GM23338 (cell line): ENCODE measurements around the gene MTCL1. TPM values are rescaled to one million over a fixed set of nuclear protein-coding genes. Genes with fewer than 3 reads are reported as not detected.

ENCODE experiments used
- ATAC-seq: fragments of 200-7000 bp; cut with Tn5 transposase; 3 replicates; pipeline ENCODE4 v1.9.1; 2020
- DNase-seq: peaks from one replicate; pipeline ENCODE4 v3.0.0-alpha.2; 2015; ENCODE audit warnings: low spot score
- H2AFZ ChIP-seq: fragments of 200-600 bp; sonication (generic); 2 replicates; pipeline ENCODE4 v1.8.0; 2016; ENCODE audit warnings: antibody characterized with exemption, mild to moderate bottlenecking, moderate library complexity
- H3F3A ChIP-seq: fragments of 200-600 bp; sonication (generic); replicated peaks from 2 replicates; pipeline ENCODE4 v1.8.0; 2017; ENCODE audit warnings: antibody characterized with exemption, mixed run types, low read depth
- H3K27ac ChIP-seq: fragments of 200-600 bp; sonication (generic); 2 replicates; pipeline ENCODE4 v1.6.1; 2016; ENCODE audit warnings: low read depth
- H3K27me3 ChIP-seq: fragments of 200-600 bp; sonication (generic); 2 replicates; pipeline ENCODE4 v1.8.0; 2016; ENCODE audit warnings: mild to moderate bottlenecking, mixed run types, moderate library complexity; ENCODE audit not compliant: insufficient read depth
- H3K36me3 ChIP-seq: fragments of 200-600 bp; sonication (generic); 2 replicates; pipeline ENCODE4 v1.8.0; 2016; ENCODE audit warnings: mild to moderate bottlenecking; ENCODE audit not compliant: insufficient read depth
- H3K4me1 ChIP-seq: fragments of 200-600 bp; sonication (generic); 2 replicates; pipeline ENCODE4 v1.8.0; 2016; ENCODE audit warnings: mild to moderate bottlenecking, moderate library complexity; ENCODE audit not compliant: insufficient read depth
- H3K4me2 ChIP-seq: fragments of 200-600 bp; sonication (generic); 2 replicates; pipeline ENCODE4 v1.7.1; 2017; ENCODE audit warnings: mixed run types
- H3K4me3 ChIP-seq: fragments of 200-600 bp; sonication (generic); 2 replicates; pipeline ENCODE4 v1.6.1; 2016; ENCODE audit warnings: mixed run types
- H3K79me2 ChIP-seq: fragments of 200-600 bp; sonication (generic); replicated peaks from 2 replicates; pipeline ENCODE4 v1.8.0; 2017; ENCODE audit warnings: mild to moderate bottlenecking; ENCODE audit not compliant: insufficient read depth
- H3K9me2 ChIP-seq: fragments of 200-600 bp; sonication (generic); 2 replicates; pipeline ENCODE4 v1.8.0; 2017; ENCODE audit not compliant: insufficient read depth
- H4K20me1 ChIP-seq: fragments of 200-600 bp; sonication (generic); replicated peaks from 2 replicates; pipeline ENCODE4 v1.8.0; 2017; ENCODE audit warnings: mild to moderate bottlenecking; ENCODE audit not compliant: insufficient read depth
- H3K27ac Mint-ChIP-seq: 2 replicates; pipeline ENCODE4 v1.8.0; 2020; ENCODE audit warnings: inconsistent platforms, mild to moderate bottlenecking, moderate library complexity, mixed read lengths
- H3K27me3 Mint-ChIP-seq: 3 replicates; pipeline ENCODE4 v1.8.0; 2022; ENCODE audit warnings: low read depth, mild to moderate bottlenecking, moderate library complexity, mixed read lengths, inconsistent platforms; ENCODE audit not compliant: insufficient read depth, poor library complexity
- H3K36me3 Mint-ChIP-seq: 3 replicates; pipeline ENCODE4 v1.8.0; 2021; ENCODE audit warnings: low read depth, mild to moderate bottlenecking, inconsistent platforms, moderate library complexity, mixed read lengths
- H3K4me1 Mint-ChIP-seq: 3 replicates; pipeline ENCODE4 v1.8.0; 2020; ENCODE audit warnings: mild to moderate bottlenecking, inconsistent platforms, mixed read lengths
- H3K4me3 Mint-ChIP-seq: 3 replicates; pipeline ENCODE4 v1.8.0; 2021; ENCODE audit warnings: moderate library complexity, mild to moderate bottlenecking, inconsistent platforms, mixed read lengths
- H3K9me3 Mint-ChIP-seq: 3 replicates; pipeline ENCODE4 v1.8.0; 2020; ENCODE audit warnings: moderate library complexity, mild to moderate bottlenecking, inconsistent platforms, mixed read lengths
- CREB1 ChIP-seq: fragments of 250-450 bp; sonication (Bioruptor Pico); IDR thresholded peaks from 2 replicates; pipeline ENCODE4 v1.5.0; 2020; ENCODE audit warnings: low read depth, mild to moderate bottlenecking, moderate library complexity
- EZH2 ChIP-seq: fragments of 200-600 bp; sonication (generic); IDR thresholded peaks from one replicate; pipeline ENCODE4 v1.8.0; 2017; ENCODE audit warnings: antibody characterized with exemption, mild to moderate bottlenecking, low read depth; ENCODE audit not compliant: unreplicated experiment
- EZH2phosphoT487 ChIP-seq: fragments of 200-600 bp; sonication (generic); IDR thresholded peaks from one replicate; pipeline ENCODE4 v1.8.1; 2018; ENCODE audit warnings: antibody characterized with exemption; ENCODE audit not compliant: unreplicated experiment
- JUNB ChIP-seq: IDR thresholded peaks from one replicate; pipeline ENCODE4 v1.6.1; 2016; ENCODE audit warnings: antibody characterized with exemption; ENCODE audit not compliant: unreplicated experiment
- REST ChIP-seq: IDR thresholded peaks from one replicate; pipeline ENCODE4 v1.6.1; 2018; ENCODE audit warnings: antibody characterized with exemption; ENCODE audit not compliant: unreplicated experiment
- ZNF114 ChIP-seq: fragments of 250-450 bp; sonication (Bioruptor Pico); IDR thresholded peaks from 2 replicates; pipeline ENCODE4 v1.5.0; 2020; ENCODE audit warnings: mild to moderate bottlenecking, moderate library complexity
- polyA plus RNA-seq: library from polyadenylated mRNA; unstranded; fragments of >200 nt; fragmentation: Nextera tagmentation; extraction: Ambion mirVana; gene quantifications from 2 replicates; pipeline ENCODE4 v1.2.1, GENCODE V29; 2016
- total RNA-seq: library from RNA; depleted of rRNA; stranded (reverse); fragments of >200 nt; shearing (Covaris generic); gene quantifications from 2 replicates; pipeline ENCODE4 v1.2.3, GENCODE V29; 2014

MTCL1 gene
- total and polyA plus RNA-seq, 2 experiments from 2014 or later: 14.4 to 45.0 TPM

- TF ChIP-seq CREB1: no peak
- TF ChIP-seq EZH2phosphoT487: no peak
- TF ChIP-seq REST: no peak
Measured at GRCh38 chr18:8685141-8685913, 20.0 kb upstream of the MTCL1 start (continued).

- Histone ChIP-seq H3K36me3 (no peaks in the 10 kb centered on the region), H3K9me2 (no peaks in the 10 kb centered on the region), H3K27ac (no peak overlapping the region), H3K4me1 (peaks cover 24% of the 10 kb centered on the region), H3K4me2 (no peak overlapping the region), H4K20me1 (no peaks in the 10 kb centered on the region), H3K27me3 (no peaks in the 10 kb centered on the region), H3K4me3 (no peak overlapping the region), H3K79me2 (no peaks in the 10 kb centered on the region), H3F3A (no peaks in the 10 kb centered on the region), H2AFZ (peak overlapping the region; percentile 97)
- Mint-ChIP-seq H3K27ac (no peak overlapping the region), H3K27me3 (peaks cover 12% of the 10 kb centered on the region), H3K9me3 (no peaks in the 10 kb centered on the region), H3K4me3 (no peak overlapping the region), H3K36me3 (no peaks in the 10 kb centered on the region), H3K4me1 (peaks cover 28% of the 10 kb centered on the region)
- TF ChIP-seq EZH2 (no peak), REST (no peak), JUNB (no peak), ZNF114 (CRISPR knock-in tag) (no peak)
- DNase-seq: no peak
- no peak for ATAC-seq
Measured at GRCh38 chr18:8685914-8686216, 19.5 kb upstream of the MTCL1 start.
